Left colon (tissue), 2 donors: Measurements from ENCODE around the gene NCEH1. TPM values are rescaled to one million over a fixed set of nuclear protein-coding genes. Genes with fewer than 3 reads are reported as not detected.
"Not testable (repeated sequence)": the region's sequence is repeated elsewhere in the genome, so short reads cannot be mapped to it uniquely, and the experiment has no call there.

Source experiments
- ATAC-seq: fragments of 200-7000 bp; cut with Tn5 transposase; one replicate; pipeline ENCODE4 v1.9.1; 2020; ENCODE audit warnings: mild to moderate bottlenecking, moderate library complexity
- DNase-seq, 2 donors: peaks; one replicate each; pipeline ENCODE4 v3.0.0-alpha.2; 2020
- intact Hi-C, 2 donors: fragments of 100-400 bp; cut with DNase I in 1 of 2; cut with micrococcal nuclease in 1 of 2; formaldehyde crosslinking; loops; one replicate each; pipeline versions ENCODE4 v1.11.2 to v1.14.0; 2022; cut with DNase I, micrococcal nuclease
- total RNA-seq, 2 donors: library from RNA; stranded (reverse); fragmentation: NEBNext Ultra II Directional; extraction: Animal tissue kit (Norgen Biotek cat#: 25700); gene quantifications; one replicate each; pipeline ENCODE4 v1.2.1, GENCODE V29; 2021
- donor health status: DM: no; HTN: no; CAD: no.
- donor health status: DM: yes; HTN: yes; CAD: no.

NCEH1 gene
- total RNA-seq, 2 donors from 2014 or later = 43.3 to 49.0 TPM

GRCh38 chr3:172709774-172710663 is 848 bp downstream of the NCEH1 start:
- peak; percentile 34 for ATAC-seq
- intact Hi-C loops = no loop called here
- DNase-seq = peak in 1 of 2 donors; percentile 49

GRCh38 chr3:172708921-172709773 is 1.7 kb downstream of the NCEH1 start:
- intact Hi-C loops = no loop called here
- ATAC-seq (peak; percentile 54), DNase-seq (no peak)

DNA sequence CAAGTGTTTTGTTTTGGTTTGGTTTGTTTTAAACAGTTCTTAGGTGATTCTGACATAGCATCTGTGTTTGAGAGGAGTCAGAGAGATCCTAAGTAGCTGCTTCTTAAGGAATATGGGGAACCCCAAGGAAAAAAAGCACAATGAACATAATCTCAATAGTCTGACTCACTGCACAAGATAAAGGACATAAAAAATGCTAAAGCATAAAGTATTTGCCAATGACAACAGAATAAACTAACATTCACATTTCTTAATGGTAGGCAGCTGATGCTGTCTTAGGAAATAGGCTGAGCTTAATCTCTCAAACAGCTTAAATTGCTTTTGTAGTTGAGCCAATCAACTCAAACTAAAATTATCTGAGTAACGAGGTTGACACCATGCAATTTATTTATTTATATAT is 2.9 kb downstream of the NCEH1 start:
- intact Hi-C loops = no loop called here
- no peak for DNase-seq
- ATAC-seq = no peak

- intact Hi-C loops = no loop called here
These were observed 3.8 kb downstream of the NCEH1 start for GRCh38 chr3:172707030-172707429.

GRCh38 chr3:172705170-172705569 is 5.7 kb downstream of the NCEH1 start:
- intact Hi-C loops = no loop called here
- DNase-seq (peak in 1 of 2 donors; percentile 25), ATAC-seq (peak; percentile 56)

More at GRCh38 chr3:172707030-172707429, 3.8 kb downstream of the NCEH1 start:
- ATAC-seq (no peak), DNase-seq (no peak)

GRCh38 chr3:172704001-172704400 is 6.9 kb downstream of the NCEH1 start:
- intact Hi-C loops = no loop called here

GRCh38 chr3:172702731-172703130 is 8.1 kb downstream of the NCEH1 start:
- DNase-seq, intact Hi-C loops, ATAC-seq: not testable (repeated sequence)

More at GRCh38 chr3:172704001-172704400, 6.9 kb downstream of the NCEH1 start:
- ATAC-seq = no peak
- DNase-seq = no peak

- ATAC-seq (no peak), DNase-seq (no peak)
- intact Hi-C loops = no loop called here
These were observed 8.6 kb downstream of the NCEH1 start for GRCh38 chr3:172702256-172702655.

- ATAC-seq = peak; percentile 73
- peak in 1 of 2 donors; percentile 44 for DNase-seq
- intact Hi-C loops = no loop called here
These were observed 9.1 kb downstream of the NCEH1 start for GRCh38 chr3:172701751-172702150.

- intact Hi-C loops = no loop called here
- DNase-seq (no peak), ATAC-seq (no peak)
These were observed 9.9 kb downstream of the NCEH1 start for GRCh38 chr3:172700936-172701455.

DNA sequence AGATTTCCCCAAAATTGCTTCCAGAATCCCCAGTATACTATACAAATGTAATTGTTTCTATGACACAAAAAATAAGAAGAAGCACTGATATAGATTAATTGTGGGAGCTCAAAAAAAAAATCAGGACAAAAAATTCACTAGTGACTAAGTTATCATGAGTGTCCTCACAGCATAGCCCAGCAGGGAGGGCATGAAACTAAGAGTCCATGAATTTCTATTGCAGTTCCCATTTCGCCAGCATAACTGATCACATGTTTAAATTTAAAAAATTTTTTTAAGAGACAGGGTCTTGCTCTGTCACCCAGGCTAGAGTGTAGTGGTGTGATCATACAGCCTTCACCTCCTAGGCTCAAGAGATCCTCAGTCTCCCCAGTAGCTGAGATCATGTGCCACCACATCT is 10.6 kb downstream of the NCEH1 start:
- ATAC-seq (no peak), DNase-seq (no peak)
- intact Hi-C loops = no loop called here

GRCh38 chr3:172699031-172699430 is 11.8 kb downstream of the NCEH1 start:
- no peak for DNase-seq

GRCh38 chr3:172698631-172699030 is 12.2 kb downstream of the NCEH1 start:
- intact Hi-C loops = no loop called here
- no peak for ATAC-seq
- no peak for DNase-seq

More at GRCh38 chr3:172699031-172699430, 11.8 kb downstream of the NCEH1 start:
- intact Hi-C loops = no loop called here
- ATAC-seq = no peak

DNA sequence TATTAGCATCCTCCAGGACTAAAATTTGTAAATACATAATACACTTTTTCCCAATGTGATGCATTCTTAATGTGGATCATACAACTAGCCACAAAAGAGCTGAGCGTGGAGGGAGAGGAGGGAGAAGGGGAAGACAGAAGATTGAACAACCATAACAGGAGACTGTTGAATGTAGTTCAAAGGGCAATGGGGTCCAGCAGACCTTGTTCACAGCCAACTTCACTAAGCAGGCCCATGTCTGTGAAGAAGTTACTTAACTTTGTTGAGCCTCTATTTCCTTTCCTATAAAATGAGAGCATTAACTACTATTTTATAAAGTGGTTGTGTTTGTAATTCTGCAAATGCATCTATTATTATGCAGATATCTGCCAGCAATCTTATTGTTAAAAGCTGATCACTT is 13.3 kb downstream of the NCEH1 start:
- intact Hi-C loops = no loop called here
- ATAC-seq (no peak), DNase-seq (no peak)

- DNase-seq (no peak), ATAC-seq (peak; percentile 76)
These were observed 14.5 kb downstream of the NCEH1 start for GRCh38 chr3:172696357-172696756.

GRCh38 chr3:172694573-172695246 is 16.2 kb downstream of the NCEH1 start:
- ATAC-seq = no peak
- intact Hi-C loops = no loop called here
- DNase-seq = no peak

More at GRCh38 chr3:172696357-172696756, 14.5 kb downstream of the NCEH1 start:
- intact Hi-C loops = no loop called here

- intact Hi-C loops = no loop called here
- DNase-seq (no peak), ATAC-seq (peak; percentile 14)
These were observed 18.0 kb downstream of the NCEH1 start for GRCh38 chr3:172692751-172693338.

DNA sequence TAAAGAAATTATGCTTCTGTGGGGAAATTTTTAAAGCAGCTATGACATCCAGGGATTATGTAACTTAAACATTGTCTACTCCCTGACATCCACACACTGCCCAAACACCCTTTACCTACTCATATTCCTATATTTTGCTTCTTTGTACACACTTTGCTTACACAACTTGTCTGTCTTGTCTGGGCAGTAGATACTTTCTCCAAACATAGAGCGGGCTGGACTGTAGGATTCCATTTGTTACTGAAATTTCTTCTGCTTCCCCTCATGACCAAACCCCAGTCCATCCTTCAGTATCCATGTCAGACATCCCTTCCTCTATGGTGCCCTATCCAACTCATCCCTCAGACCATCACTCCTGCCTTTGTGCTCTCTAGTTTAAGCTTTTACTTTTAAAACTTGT is 19.9 kb downstream of the NCEH1 start:
- ATAC-seq (no peak), DNase-seq (no peak)

More for the DNA sequence above, 19.9 kb downstream of the NCEH1 start:
- intact Hi-C loops = no loop called here
